Motor neuron (in vitro differentiated cells): ENCODE data around the gene AQP9. TPM values are rescaled to one million over a fixed set of nuclear protein-coding genes. Genes with fewer than 3 reads are reported as not detected.
"Not testable (repeated sequence)": the region's sequence is repeated elsewhere in the genome, so short reads cannot be mapped to it uniquely, and the experiment has no call there.

Experiments
- ATAC-seq, 8 experiments: fragments of 200-7000 bp; cut with Tn5 transposase; replicated peaks in 6 of 8; 2 replicates each; pipeline ENCODE4 v1.8.0; 2021; ENCODE audit warnings: mild to moderate bottlenecking in 8 of 8, moderate library complexity in 8 of 8
- H3K27ac ChIP-seq, 2 donors: fragments of 250-450 bp; sonication (Bioruptor Pico); 2 replicates each; pipeline ENCODE4 v1.9.0; 2021; ENCODE audit warnings: antibody characterized with exemption in 2 of 2, mild to moderate bottlenecking in 2 of 2, moderate library complexity in 1 of 2
- H3K4me1 ChIP-seq, 2 donors: fragments of 250-450 bp; sonication (Bioruptor Pico); replicated peaks in 1 of 2; 2 replicates each; pipeline ENCODE4 v1.6.1; 2021; ENCODE audit warnings: antibody characterized with exemption in 2 of 2, mild to moderate bottlenecking in 2 of 2, moderate library complexity in 1 of 2
- H3K4me3 ChIP-seq, 5 donors: fragments of 250-450 bp; sonication (Bioruptor Pico); 2 replicates each; pipeline ENCODE4 v1.9.0; 2021; ENCODE audit warnings: antibody characterized with exemption in 5 of 5, mild to moderate bottlenecking in 5 of 5, moderate library complexity in 4 of 5
- whole genome bisulfite sequencing, 10 experiments: fragments of 450-650 bp; shearing (Covaris generic); methylation state at CpG; one replicate each; pipeline ENCODE4 v1.0.0; 2022; 5-methylcytosine and 5-hydroxymethylcytosine counted together
- in situ Hi-C, 9 experiments: fragments of 400-800 bp; cut with MboI; loops; one replicate each; pipeline ENCODE4 v1.15.0; 2021; ENCODE audit warnings: low sequenced_read_pairs in 9 of 9, low pct_unique_long_range_greater_than_20kb in 2 of 9; ENCODE audit not compliant: unreplicated experiment in 9 of 9
- total RNA-seq, 8 experiments: library from RNA; unstranded; fragments of 300-600 nt; gene quantifications; 2 replicates each; pipeline versions ENCODE4 v1.2.3 to v1.2.4, GENCODE V29; 2022

Gene AQP9, protein sequence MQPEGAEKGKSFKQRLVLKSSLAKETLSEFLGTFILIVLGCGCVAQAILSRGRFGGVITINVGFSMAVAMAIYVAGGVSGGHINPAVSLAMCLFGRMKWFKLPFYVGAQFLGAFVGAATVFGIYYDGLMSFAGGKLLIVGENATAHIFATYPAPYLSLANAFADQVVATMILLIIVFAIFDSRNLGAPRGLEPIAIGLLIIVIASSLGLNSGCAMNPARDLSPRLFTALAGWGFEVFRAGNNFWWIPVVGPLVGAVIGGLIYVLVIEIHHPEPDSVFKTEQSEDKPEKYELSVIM
- total RNA-seq: under 1 TPM in 5 of 8 experiments, not detected in 3; 0.04 to 0.66 (median 0.09) TPM

DNA sequence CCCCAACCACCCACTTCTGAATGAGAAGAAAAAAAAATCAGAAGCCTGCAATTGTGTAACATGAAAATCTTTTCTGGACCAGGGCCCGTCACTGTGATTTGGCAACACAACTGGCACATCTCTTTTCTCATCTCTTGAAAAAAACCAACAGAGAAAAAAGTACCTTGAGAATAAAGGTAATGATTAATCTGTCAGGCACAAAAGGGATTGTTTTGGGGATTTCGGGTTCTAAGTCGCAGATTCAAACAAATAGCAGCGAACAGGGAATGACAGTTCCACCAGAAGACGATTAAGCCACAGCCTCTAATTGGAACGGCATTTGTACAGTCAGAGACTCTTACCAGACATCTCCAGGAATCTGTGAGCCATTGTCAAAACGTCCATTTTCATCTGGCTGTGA lies at the start of gene AQP9:
AQP9 (plus strand) TSS at position 276 of the 400 bp plus-strand sequence. CDS start 185 bp downstream, outside the sequence.
- H3K27ac ChIP-seq: no peak within 1 kb of the TSS
- ATAC-seq: no peak
- in situ Hi-C loops: no loop called here
- H3K4me3 ChIP-seq: no peak within 1 kb of the TSS
- WGBS, 10 experiments: 14 to 91% (median 59%) methylated on average over 2 to 6 of the region's 7 CpGs; no CpG with 5 or more reads in 2 of the 10 experiments
- H3K4me1 ChIP-seq: no peaks in the 10 kb centered on the region

DNA sequence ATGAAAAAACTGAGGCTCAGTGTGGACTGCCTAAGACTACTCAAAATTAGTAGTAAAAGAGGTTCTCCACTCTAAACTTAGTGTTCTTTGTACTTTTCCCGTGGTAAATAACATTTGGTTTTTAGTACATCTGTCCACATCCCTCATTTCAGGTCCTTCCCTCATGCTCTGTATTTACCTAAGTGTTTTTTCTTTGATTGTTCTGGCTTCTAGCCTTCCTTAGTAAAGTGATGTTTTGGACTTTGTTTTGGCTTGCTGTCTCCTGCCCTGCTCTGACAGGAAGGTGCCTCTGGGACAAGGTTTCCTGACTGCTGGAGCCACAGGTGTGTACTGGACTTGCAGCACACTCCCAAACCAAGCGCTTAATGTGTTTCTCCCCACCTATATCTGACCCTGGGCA lies 42.8 kb upstream of the AQP9 start:
- in situ Hi-C loops: loop anchor here in 1 of 9 experiments (25.0 kb wide), 1 partner anchor 92 kb away; no protein-coding TSS in a partner anchor

DNA sequence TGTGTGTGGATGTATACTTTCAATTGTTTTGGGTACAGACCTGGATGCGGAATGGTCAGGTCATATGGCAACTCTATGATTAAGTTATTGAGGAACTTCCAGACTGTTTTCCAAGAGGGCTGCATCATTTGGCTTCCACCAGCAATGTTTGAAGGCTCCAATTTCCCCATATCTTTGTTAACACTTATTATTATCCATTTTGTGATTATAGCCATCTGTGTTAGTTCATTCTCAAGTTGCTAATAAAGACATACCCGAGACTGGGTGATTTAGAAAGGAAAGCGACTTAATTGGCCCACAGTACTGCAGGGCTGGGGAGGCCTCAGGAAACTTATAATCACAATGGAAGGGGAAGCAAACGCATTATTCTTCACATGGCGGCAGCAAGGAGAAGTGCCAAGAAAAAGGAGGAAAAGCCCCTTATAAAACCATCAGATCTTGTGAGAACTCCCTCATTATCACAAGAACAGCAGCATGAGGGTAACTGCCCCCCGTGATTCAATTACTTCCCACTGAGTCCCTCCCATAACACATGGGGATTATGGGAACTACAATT lies 41.6 kb upstream of the AQP9 start:
- Histone ChIP-seq H3K4me1 (no peaks in the 10 kb centered on the region), H3K4me3 (no peak overlapping the region), H3K27ac (no peak overlapping the region)
- no peak for ATAC-seq
- in situ Hi-C loops: loop anchor here in 1 of 9 experiments (25.0 kb wide), 1 partner anchor 91 kb away; no protein-coding TSS in a partner anchor
- WGBS, 10 experiments: 52 to 100% (median 75%) methylated on average over 1 to 6 of the region's 6 CpGs

More for the DNA sequence above, 42.8 kb upstream of the AQP9 start:
- ATAC-seq: no peak
- H3K4me3 ChIP-seq: no peak overlapping the region
- WGBS, 10 experiments: 14 to 90% (median 79%) methylated on average over 1 to 2 of the region's 2 CpGs; no CpG with 5 or more reads in 2 of the 10 experiments
- no peaks in the 10 kb centered on the region for H3K4me1 ChIP-seq
- H3K27ac ChIP-seq: no peak overlapping the region

DNA sequence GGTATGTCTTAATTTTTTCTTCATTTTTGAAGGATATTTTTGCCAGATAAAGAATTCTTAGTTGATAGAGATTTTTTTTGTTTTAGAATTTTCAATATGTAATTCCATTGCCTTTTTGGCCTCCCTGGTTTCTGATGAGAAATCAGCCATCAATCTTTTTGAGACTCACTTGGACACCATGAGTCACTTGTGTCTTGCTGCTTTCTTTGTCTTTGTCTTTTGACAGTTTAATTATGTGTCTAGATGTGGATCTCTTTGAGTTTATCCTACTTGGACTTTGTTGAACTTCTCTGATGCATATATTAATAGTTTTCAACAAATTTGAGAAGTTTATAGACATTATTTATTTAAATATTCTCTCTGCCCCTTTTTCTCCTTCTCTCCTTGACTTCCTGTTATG lies 34.7 kb upstream of the AQP9 start:
- in situ Hi-C loops: no loop called here
- Histone ChIP-seq H3K4me1 (no peaks in the 10 kb centered on the region), H3K27ac (no peak overlapping the region), H3K4me3 (no peak overlapping the region)
- ATAC-seq: no peak

DNA sequence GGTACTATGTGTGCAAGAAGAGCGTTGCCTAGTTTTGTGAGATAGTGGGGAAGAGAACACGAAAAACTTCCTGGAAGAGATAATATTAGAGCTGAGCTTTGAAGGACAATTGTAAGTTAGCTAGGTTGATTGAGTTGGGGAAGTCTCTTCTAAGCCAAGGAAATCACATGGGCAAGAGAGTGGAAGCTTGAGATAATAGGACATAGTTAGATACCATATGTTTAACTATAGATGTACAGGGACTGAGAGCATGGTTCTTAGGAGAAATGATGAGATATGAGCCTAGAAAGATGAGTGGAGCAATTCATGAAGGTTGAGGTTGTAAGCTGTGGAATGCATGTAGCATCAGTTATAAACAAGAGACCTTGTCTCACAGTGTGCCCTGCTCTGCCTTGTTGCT lies 30.1 kb upstream of the AQP9 start:
- H3K4me1 ChIP-seq: no peaks in the 10 kb centered on the region
- in situ Hi-C loops: no loop called here
- no peak overlapping the region for H3K27ac ChIP-seq
- H3K4me3 ChIP-seq: no peak overlapping the region
- no peak for ATAC-seq
- WGBS, 10 experiments: 14 to 100% (median 57%) methylated on average over 1 to 2 of the region's 2 CpGs

DNA sequence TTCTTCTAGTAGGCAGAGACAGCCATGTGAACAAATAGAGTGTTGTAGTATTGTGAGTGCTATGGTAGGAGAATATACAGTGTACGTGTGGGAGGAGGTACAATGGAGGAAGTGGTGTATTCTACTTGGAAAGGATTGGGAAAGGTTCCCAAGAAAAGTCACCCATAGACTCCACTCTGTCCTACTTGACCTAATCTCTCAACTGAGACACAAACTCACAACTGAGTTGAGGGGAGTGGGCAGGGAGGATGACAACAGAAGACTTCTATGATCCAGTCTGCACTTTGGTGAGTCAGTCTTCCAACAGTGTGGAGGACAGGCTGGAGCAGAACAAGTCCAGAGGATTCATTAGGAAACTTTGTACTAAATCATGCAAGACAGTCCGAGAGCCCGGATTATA lies 28.8 kb upstream of the AQP9 start:
- in situ Hi-C loops: no loop called here
- ATAC-seq: no peak
- no peak overlapping the region for H3K4me3 ChIP-seq
- 56 to 100% (median 76%) methylated on average over 1 to 3 of the region's 3 CpGs; no CpG with 5 or more reads in 3 of the 10 experiments for WGBS, 10 experiments
- no peaks in the 10 kb centered on the region for H3K4me1 ChIP-seq
- no peak overlapping the region for H3K27ac ChIP-seq

DNA sequence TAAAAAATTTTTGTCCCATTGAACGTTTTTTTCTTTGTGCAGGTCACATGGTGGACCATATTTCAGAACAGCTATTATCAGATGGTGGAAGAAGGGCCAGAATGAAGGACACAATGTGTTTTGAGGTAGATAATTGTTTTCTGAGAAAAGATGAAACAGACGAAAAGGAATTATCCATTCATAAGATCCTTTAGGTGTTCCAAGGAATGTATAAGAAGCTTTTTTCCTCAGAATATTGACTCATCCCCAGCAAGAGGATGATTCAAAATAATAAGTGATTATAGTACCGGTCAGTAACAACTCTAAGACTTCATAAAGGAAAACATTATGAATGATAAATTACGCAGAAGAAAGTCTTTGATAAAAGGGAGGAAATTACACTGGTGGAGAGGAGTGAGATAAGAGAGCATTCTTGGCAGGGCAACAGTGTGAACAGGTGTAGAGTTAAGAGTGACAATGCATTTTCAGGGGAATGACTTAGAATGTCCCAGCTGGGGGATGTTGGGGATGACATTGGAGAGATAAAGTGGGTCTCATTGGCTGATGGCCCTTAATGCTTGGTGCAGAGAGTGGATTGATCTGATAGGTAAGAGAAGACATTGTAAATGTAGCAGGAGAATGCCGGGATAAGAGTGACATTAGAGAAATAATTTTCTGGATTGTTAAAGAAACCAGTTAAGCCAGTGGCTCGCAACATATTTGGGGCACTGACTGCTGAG lies 27.0 kb upstream of the AQP9 start:
- Histone ChIP-seq H3K27ac (no peak overlapping the region), H3K4me1 (no peaks in the 10 kb centered on the region), H3K4me3 (no peak overlapping the region)
- in situ Hi-C loops: no loop called here
- ATAC-seq: no peak
- 45 to 85% (median 73%) methylated on average over 2 to 6 of the region's 6 CpGs for WGBS, 10 experiments

DNA sequence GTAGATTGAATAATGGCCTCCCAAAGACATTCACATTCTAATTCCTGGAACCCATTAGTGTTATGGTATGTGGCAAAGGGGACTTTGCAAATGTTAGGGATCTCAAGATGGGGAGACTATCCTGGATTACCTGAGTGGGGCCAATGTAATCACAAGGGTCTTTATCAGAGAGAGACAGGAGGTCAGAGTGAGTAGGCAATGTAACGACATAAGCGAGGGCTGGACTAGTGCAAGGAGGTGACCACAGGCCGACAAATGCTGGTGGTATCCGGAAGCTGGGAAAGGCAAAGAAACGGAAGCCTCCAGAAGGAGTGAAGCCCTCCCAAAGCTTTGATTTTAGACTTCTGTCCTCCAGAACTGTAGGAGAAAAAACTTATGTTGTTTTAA lies 26.5 kb upstream of the AQP9 start:
- no peak overlapping the region for H3K27ac ChIP-seq
- 64 to 100% (median 92%) methylated on average over 3 to 5 of the region's 5 CpGs; no CpG with 5 or more reads in 2 of the 10 experiments for WGBS, 10 experiments
- in situ Hi-C loops: no loop called here
- no peak for ATAC-seq
- H3K4me3 ChIP-seq: no peak overlapping the region
- H3K4me1 ChIP-seq: no peaks in the 10 kb centered on the region

DNA sequence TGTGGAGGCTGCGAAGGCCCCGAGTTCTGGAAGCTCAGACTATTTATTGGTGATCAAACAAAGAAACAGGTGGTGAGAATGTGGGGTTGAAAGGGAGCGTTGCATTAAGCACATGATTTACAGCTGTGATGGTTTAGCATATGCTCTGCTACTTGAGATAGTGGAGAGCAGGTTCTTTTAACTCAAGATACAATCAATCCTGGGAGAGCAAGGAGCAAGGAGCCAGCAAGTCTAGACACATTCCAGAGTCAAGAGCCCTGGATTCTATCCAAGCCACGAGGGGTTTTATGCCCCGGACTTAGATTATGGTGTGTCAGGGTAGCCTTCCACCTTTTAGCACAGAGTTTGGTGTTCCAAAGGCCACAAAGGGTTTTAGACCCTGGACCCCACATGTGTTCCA lies 24.8 kb upstream of the AQP9 start:
- 10 to 83% (median 60%) methylated on average over 2 to 3 of the region's 5 CpGs; no CpG with 5 or more reads in 5 of the 10 experiments for WGBS, 10 experiments
- in situ Hi-C loops, H3K27ac ChIP-seq, H3K4me1 ChIP-seq, H3K4me3 ChIP-seq, ATAC-seq: not testable (repeated sequence)

DNA sequence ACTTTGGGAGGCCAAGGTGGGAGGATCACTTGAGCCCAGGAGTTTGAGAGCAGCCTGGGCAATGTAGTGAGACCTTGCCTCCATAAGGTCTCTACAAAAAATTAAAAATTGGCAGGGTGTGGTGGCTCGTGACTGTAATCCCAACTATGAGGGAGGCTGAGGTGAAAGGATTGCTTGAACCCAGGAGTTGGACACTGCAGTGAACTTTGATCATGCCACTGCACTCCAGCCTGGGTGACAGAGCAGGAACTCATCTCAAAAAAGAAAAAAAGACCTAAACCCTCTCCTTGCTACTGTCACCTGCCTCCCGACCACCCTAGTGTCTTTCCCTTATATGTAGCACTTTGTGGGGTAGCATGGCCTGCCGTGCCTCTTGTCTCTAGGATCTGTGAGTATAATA lies 23.8 kb upstream of the AQP9 start:
- in situ Hi-C loops: no loop called here
- Histone ChIP-seq H3K4me1 (peaks cover 0 to 9% of the 10 kb centered on the region in 2 donors), H3K27ac (no peak overlapping the region), H3K4me3 (no peak overlapping the region)
- ATAC-seq: no peak
- 50 to 100% (median 80%) methylated on average over 1 to 2 of the region's 3 CpGs; no CpG with 5 or more reads in 5 of the 10 experiments for WGBS, 10 experiments

DNA sequence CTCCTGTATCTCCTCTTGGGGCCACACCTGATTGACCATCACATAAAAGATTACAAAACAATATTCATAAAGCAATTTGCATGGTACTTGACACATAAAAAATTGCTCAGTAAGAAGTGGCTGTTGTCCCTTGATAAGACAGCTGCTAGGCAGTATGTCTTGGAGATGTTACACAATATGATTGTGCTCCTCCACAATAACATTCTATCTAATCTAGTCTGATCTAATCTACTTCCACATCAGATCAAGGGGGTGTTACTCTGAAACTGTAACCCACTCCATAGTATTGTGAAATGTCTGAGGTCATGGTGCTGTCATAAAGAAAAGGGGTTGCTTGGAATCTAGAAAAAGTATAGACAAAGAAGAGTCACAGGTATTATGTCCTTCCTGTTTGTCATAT lies 23.4 kb upstream of the AQP9 start:
- ATAC-seq: no peak
- no peak overlapping the region for H3K4me3 ChIP-seq
- H3K4me1 ChIP-seq: peaks cover 0 to 9% of the 10 kb centered on the region in 2 donors
- in situ Hi-C loops: no loop called here
- no peak overlapping the region for H3K27ac ChIP-seq

DNA sequence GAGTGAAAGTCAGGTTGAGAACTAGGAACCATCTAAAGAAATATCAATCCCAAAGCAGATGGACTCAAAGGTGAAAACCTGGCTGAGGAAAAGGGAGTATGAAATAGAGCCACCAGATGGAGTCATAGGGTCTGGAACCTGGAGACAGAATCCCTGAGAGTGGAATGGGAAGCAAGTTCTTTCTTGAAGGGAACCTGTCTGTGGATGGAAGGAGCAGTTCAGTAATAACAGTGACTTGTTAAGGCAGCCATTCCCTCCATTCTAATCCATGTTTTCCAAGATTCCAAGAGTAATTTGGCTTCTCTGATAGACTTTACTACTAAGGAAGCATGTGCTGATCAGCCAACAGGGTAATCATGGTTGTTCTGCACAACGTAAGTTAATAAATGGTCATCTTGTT lies 22.5 kb upstream of the AQP9 start:
- peaks cover 0 to 9% of the 10 kb centered on the region in 2 donors for H3K4me1 ChIP-seq
- no peak overlapping the region for H3K4me3 ChIP-seq
- H3K27ac ChIP-seq: no peak overlapping the region
- in situ Hi-C loops: no loop called here
- peak in 1 of 8 experiments; percentile 23 for ATAC-seq
- 29 to 100% (median 87%) methylated on average over 1 of the region's 1 CpG; no CpG with 5 or more reads in 6 of the 10 experiments for WGBS, 10 experiments

DNA sequence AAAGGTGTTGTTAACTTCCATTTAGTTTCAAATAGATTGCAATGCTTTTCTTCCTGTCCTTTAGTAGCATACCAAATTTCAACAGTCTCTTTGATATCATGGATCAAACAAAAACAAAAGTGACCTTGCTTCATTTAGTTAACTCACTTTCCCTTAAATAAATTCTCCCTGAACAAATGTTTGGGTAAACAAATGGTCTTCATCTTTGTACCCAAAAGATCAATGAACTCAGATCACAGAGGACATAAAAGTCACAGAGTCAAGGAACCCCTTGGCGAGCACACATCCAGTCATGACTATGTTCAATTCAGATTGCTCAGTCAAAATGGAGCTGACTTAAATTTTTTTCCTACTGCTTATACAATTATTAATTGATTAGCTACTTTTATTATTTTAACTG lies 20.6 kb upstream of the AQP9 start:
- ATAC-seq: no peak
- in situ Hi-C loops: no loop called here
- no peak overlapping the region for H3K27ac ChIP-seq
- H3K4me3 ChIP-seq: no peak overlapping the region
- peaks cover 0 to 9% of the 10 kb centered on the region in 2 donors for H3K4me1 ChIP-seq
- 10 to 100% (median 94%) methylated on average over 1 of the region's 1 CpG; no CpG with 5 or more reads in 2 of the 10 experiments for WGBS, 10 experiments
